WI38 (cell line): Measurements from ENCODE around the gene PELI2.

Source experiments
- H3K4me3 ChIP-seq: 2 replicates; pipeline ENCODE4 v1.5.1; 2011; ENCODE audit warnings: low read depth, mild to moderate bottlenecking, control low read depth, low read length
- CTCF ChIP-seq: IDR thresholded peaks from 2 replicates; pipeline ENCODE4 v1.5.1; 2012; ENCODE audit warnings: low read depth, mild to moderate bottlenecking, control low read depth, low read length

Gene PELI2

DNA sequence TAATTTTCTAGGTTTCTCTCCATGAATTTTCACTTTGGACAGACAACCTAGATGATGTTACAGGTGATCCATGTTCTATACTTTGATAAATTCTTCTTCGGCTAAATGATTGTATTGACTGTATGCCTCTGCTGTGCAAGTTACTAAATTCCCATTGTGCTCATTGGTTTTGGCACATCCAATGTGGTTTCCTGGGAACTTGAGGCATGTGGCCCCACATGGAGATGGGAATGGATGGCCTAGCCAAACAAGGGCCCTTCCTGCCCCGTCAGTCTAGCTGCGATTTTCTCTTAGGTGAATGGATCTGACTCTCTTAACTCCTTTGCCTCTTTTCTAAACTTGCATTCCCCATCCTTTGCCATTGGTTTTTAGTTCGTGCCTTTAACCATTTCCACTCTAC lies 186.2 kb downstream of the PELI2 start:
- no peak for TF ChIP-seq CTCF
- no peak overlapping the region for H3K4me3 ChIP-seq

GRCh38 chr14:56309198-56309597 lies 191.0 kb downstream of the PELI2 start:
- no peak for TF ChIP-seq CTCF
- H3K4me3 ChIP-seq: no peak overlapping the region

- no peak for TF ChIP-seq CTCF
Observed at GRCh38 chr14:56310643-56311042, 192.4 kb downstream of the PELI2 start.

GRCh38 chr14:56313789-56314188 lies 195.6 kb downstream of the PELI2 start:
- no peak overlapping the region for H3K4me3 ChIP-seq
- TF ChIP-seq CTCF: no peak

More at GRCh38 chr14:56310643-56311042, 192.4 kb downstream of the PELI2 start:
- H3K4me3 ChIP-seq: peak overlapping the region; percentile 13; the same call in 1 of the 2 replicates

DNA sequence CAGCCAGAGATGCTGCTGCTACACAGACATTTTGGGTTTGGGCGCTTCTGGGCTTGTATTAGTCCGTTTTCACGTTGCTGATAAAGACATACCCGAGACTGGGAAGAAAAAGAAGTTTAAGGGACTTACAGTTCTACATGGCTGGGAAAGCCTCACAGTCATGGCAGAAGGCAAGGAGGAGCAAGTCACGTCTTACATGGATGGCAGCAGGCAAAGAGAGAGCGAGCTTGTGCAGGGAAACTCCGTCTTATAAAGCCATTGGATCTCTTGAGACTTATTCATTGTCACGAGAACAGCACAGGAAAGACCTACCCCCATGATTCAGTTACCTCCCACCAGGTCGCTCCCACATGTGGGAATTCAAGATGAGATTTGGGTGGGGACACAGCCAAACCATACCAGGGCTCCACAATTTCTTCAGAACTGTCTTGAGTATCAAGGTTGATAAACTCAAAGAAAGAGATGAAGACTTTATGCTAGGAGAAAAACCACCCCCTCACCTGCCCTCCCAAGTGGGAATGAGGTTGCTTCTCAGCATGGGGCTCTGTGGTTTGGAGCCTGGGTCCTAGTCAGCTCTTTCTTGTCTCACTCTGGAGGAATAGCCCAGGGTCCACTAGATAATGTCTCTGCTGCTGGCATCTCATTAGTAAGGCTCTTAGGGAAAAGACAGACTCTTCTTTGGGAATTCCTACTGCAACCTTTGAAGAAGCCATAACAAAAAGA lies 200.3 kb downstream of the PELI2 start:
- no peak overlapping the region for H3K4me3 ChIP-seq
- TF ChIP-seq CTCF: no peak

GRCh38 chr14:56321861-56322260 lies 203.7 kb downstream of the PELI2 start:
- no peak for TF ChIP-seq CTCF
- no peak overlapping the region for H3K4me3 ChIP-seq

- no peak overlapping the region for H3K4me3 ChIP-seq
- TF ChIP-seq CTCF: no peak
Observed at GRCh38 chr14:56322531-56322930, 204.3 kb downstream of the PELI2 start.
